SK-N-SH (cell line): ENCODE data around the gene TLE5. TPM values are rescaled to one million over a fixed set of nuclear protein-coding genes. Genes with fewer than 3 reads are reported as not detected.

ENCODE experiments used
- CTCF ChIA-PET: fragments of 300-600, 350-600 bp; formaldehyde crosslinking; extraction: SDS; loops from one replicate; lab custom pipeline; 2021; lab: Yijun Ruan, JAX
- POLR2A ChIA-PET: fragments of 350-600 bp; sonication (Branson Sonifier 250); formaldehyde crosslinking; extraction: SDS; loops from one replicate; lab custom pipeline; 2020; ENCODE audit warnings: antibody characterized with exemption, inconsistent platforms; lab: Yijun Ruan, JAX
- DNase-seq: peaks from one replicate; pipeline ENCODE4 v3.0.0; 2012
- H2AFZ ChIP-seq: fragments of 200-600 bp; sonication (generic); 2 replicates; pipeline ENCODE4 v1.8.1; 2016; ENCODE audit warnings: antibody characterized with exemption, mild to moderate bottlenecking, low read depth
- H3F3A ChIP-seq: fragments of 200-600 bp; sonication (generic); replicated peaks from 2 replicates; pipeline ENCODE3; 2016; ENCODE audit warnings: antibody characterized with exemption, mild to moderate bottlenecking; ENCODE audit not compliant: insufficient read depth
- H3K27ac ChIP-seq, 2 experiments: fragments of 200-500 bp in 1 of 2; fragments of 200-600 bp in 1 of 2; sonication (Bioruptor generic) in 1 of 2; sonication (generic), shearing (Covaris generic) in 1 of 2; 2 replicates each; pipeline versions ENCODE4 v1.5.1 to v1.6.1; 2014 to 2016; ENCODE audit warnings: low read depth in 2 of 2, inconsistent platforms in 1 of 2, low read length in 1 of 2, mild to moderate bottlenecking in 1 of 2, mixed read lengths in 1 of 2
- H3K27me3 ChIP-seq: fragments of 200-600 bp; sonication (generic), shearing (Covaris generic); 2 replicates; pipeline ENCODE4 v1.6.1; 2016; ENCODE audit warnings: mixed run types; ENCODE audit not compliant: insufficient read depth
- H3K36me3 ChIP-seq, 2 experiments: fragments of 200-500 bp in 1 of 2; fragments of 200-600 bp in 1 of 2; sonication (Bioruptor generic) in 1 of 2; sonication (generic) in 1 of 2; replicated peaks in 1 of 2; 2 replicates each; pipeline versions ENCODE3 to v1.5.1; 2014 to 2016; ENCODE audit warnings: low read length in 1 of 2, mild to moderate bottlenecking in 1 of 2; ENCODE audit not compliant: insufficient read depth in 2 of 2, control insufficient read depth in 1 of 2
- H3K4me1 ChIP-seq, 2 experiments: fragments of 200-500 bp in 1 of 2; fragments of 200-600 bp in 1 of 2; sonication (Bioruptor generic) in 1 of 2; sonication (generic), shearing (Covaris generic) in 1 of 2; 2 replicates each; pipeline versions ENCODE4 v1.5.1 to v1.6.1; 2014 to 2016; ENCODE audit warnings: low read depth in 1 of 2, low read length in 1 of 2, mixed run types in 1 of 2; ENCODE audit not compliant: insufficient read depth in 2 of 2, control insufficient read depth in 1 of 2
- H3K4me2 ChIP-seq: fragments of 200-600 bp; sonication (generic), shearing (Covaris generic); 2 replicates; pipeline ENCODE4 v1.6.1; 2017; ENCODE audit warnings: mixed run types
- H3K4me3 ChIP-seq, 2 experiments: fragments of 200-500 bp in 1 of 2; fragments of 200-600 bp in 1 of 2; sonication (Bioruptor generic) in 1 of 2; sonication (generic), shearing (Covaris generic) in 1 of 2; 2 replicates each; pipeline versions ENCODE4 v1.5.1 to v1.8.1; 2014 to 2016; ENCODE audit warnings: low read depth in 2 of 2, inconsistent platforms in 1 of 2, low read length in 1 of 2, mild to moderate bottlenecking in 1 of 2, mixed read lengths in 1 of 2, moderate library complexity in 1 of 2
- H3K79me2 ChIP-seq: fragments of 200-600 bp; sonication (generic); 2 replicates; pipeline ENCODE4 v1.8.1; 2017; ENCODE audit warnings: mild to moderate bottlenecking; ENCODE audit not compliant: insufficient read depth
- H3K9ac ChIP-seq: fragments of 200-600 bp; sonication (generic); 2 replicates; pipeline ENCODE4 v1.6.1; 2017; ENCODE audit warnings: mixed run types
- H3K9me2 ChIP-seq: fragments of 200-600 bp; sonication (generic); 2 replicates; pipeline ENCODE4 v1.6.1; 2017; ENCODE audit warnings: mixed run types
- H3K9me3 ChIP-seq: fragments of 200-600 bp; sonication (generic); 2 replicates; pipeline ENCODE4 v1.6.1; 2017; ENCODE audit warnings: mixed run types, mild to moderate bottlenecking, moderate library complexity
- H4K20me1 ChIP-seq: fragments of 200-600 bp; sonication (generic); 2 replicates; pipeline ENCODE4 v1.6.1; 2017; ENCODE audit warnings: mild to moderate bottlenecking, mixed run types; ENCODE audit not compliant: insufficient read depth
- CHD2 ChIP-seq: fragments of 150-350 bp; IDR thresholded peaks from 2 replicates; pipeline ENCODE4 v1.6.1; 2018; ENCODE audit warnings: low read length; ENCODE audit not compliant: partially characterized antibody
- CTCF ChIP-seq: fragments of 200-600 bp; sonication (generic); IDR thresholded peaks from 2 replicates; pipeline ENCODE4 v1.6.1; 2017; ENCODE audit warnings: antibody characterized with exemption, mild to moderate bottlenecking, moderate library complexity
- EZH2phosphoT487 ChIP-seq: fragments of 200-600 bp; sonication (generic); IDR thresholded peaks from 2 replicates; pipeline ENCODE4 v1.6.1; 2017; ENCODE audit warnings: low read depth, mixed run types, mild to moderate bottlenecking, antibody characterized with exemption, moderate library complexity, borderline replicate concordance
- FOXJ3 ChIP-seq: sonication (generic); formaldehyde crosslinking; IDR thresholded peaks from 2 replicates; pipeline ENCODE4 v1.5.1; 2020; ENCODE audit warnings: mild to moderate bottlenecking, missing genetic modification reagents
- GABPA ChIP-seq: IDR thresholded peaks from 2 replicates; pipeline ENCODE4 v1.4.0; 2012; ENCODE audit warnings: low read depth, mild to moderate bottlenecking
- IRF3 ChIP-seq: fragments of 150-350 bp; IDR thresholded peaks from 2 replicates; pipeline ENCODE4 v1.6.1; 2016; ENCODE audit warnings: mild to moderate bottlenecking, low read depth, low read length
- MAX ChIP-seq: IDR thresholded peaks from 2 replicates; pipeline ENCODE4 v1.4.0; 2012; ENCODE audit warnings: low read depth
- NFIC ChIP-seq: IDR thresholded peaks from 2 replicates; pipeline ENCODE4 v1.4.0; 2012; ENCODE audit warnings: borderline replicate concordance
- NRF1 ChIP-seq: IDR thresholded peaks from 2 replicates; pipeline ENCODE4 v1.6.1; 2012; ENCODE audit warnings: low read depth, mild to moderate bottlenecking, low read length
- RXRA ChIP-seq: IDR thresholded peaks from 2 replicates; pipeline ENCODE4 v1.4.0; 2012; ENCODE audit warnings: low read depth, mild to moderate bottlenecking, borderline replicate concordance
- TEAD4 ChIP-seq: IDR thresholded peaks from 2 replicates; pipeline ENCODE4 v1.4.0; 2012; ENCODE audit warnings: mild to moderate bottlenecking, borderline replicate concordance; ENCODE audit not compliant: insufficient read depth
- WGBS: methylation state at CpG from one replicate; pipeline ENCODE4 v1.1.6; 2017; ENCODE audit warnings: low lambda C conversion rate; 5-methylcytosine and 5-hydroxymethylcytosine counted together
- polyA plus RNA-seq, 3 experiments: library from polyadenylated mRNA; depleted of rRNA; stranded (reverse); fragments of >200 nt; gene quantifications; 2 replicates each; pipeline ENCODE4 v1.2.3, GENCODE V29; 2012

The TLE5 gene
- polyA plus RNA-seq, 1 of the 3 experiments (the other 2 are of a cell fraction), result 519 TPM

GRCh38 chr19:3110126-3110825, 48.0 kb upstream of the TLE5 start:
- H3K79me2 ChIP-seq, result peaks cover 67% of the 10 kb centered on the region; the same call in 1 of the 2 replicates
- TF ChIP-seq GABPA (no peak), TEAD4 (no peak), FOXJ3 (CRISPR knock-in tag) (no peak), IRF3 (no peak), NRF1 (no peak), CHD2 (no peak), MAX (no peak), NFIC (no peak), EZH2phosphoT487 (no peak), CTCF (no peak)
- TF ChIP-seq, all 33 proteins: peak for 0
- no peak overlapping the region for H3K27ac ChIP-seq
- H3K9ac ChIP-seq, result no peak overlapping the region
- no peaks in the 10 kb centered on the region for H3K9me3 ChIP-seq
- H3F3A ChIP-seq, result no peaks in the 10 kb centered on the region
- ChIA-PET CTCF (interaction anchor here (0.7 to 12.3 kb wide), 7 partner anchors 17 to 160 kb away, joined by 3 to 154 read pairs (median 9); no protein-coding TSS in a partner anchor), POLR2A (no interaction called here)
- H3K36me3 ChIP-seq, result peaks cover 3 to 4% of the 10 kb centered on the region in 2 experiments
- no peaks in the 10 kb centered on the region for H3K27me3 ChIP-seq
- no peak overlapping the region for H2AFZ ChIP-seq
- DNase-seq, result no peak
- over 99% methylated on average over 15 of the region's 37 CpGs for WGBS
- H4K20me1 ChIP-seq, result peaks cover 55% of the 10 kb centered on the region
- no peak overlapping the region for H3K4me3 ChIP-seq
- no peaks in the 10 kb centered on the region for H3K4me1 ChIP-seq
- H3K9me2 ChIP-seq, result no peaks in the 10 kb centered on the region
- H3K4me2 ChIP-seq, result no peak overlapping the region

- no peak overlapping the region for H3K4me3 ChIP-seq
- H3K9me2 ChIP-seq, result no peaks in the 10 kb centered on the region
- H3F3A ChIP-seq, result no peaks in the 10 kb centered on the region
- peaks cover 72% of the 10 kb centered on the region for H3K79me2 ChIP-seq
- no peaks in the 10 kb centered on the region for H3K4me1 ChIP-seq
- ChIA-PET POLR2A (no interaction called here), CTCF (interaction anchor here (0.7 to 12.3 kb wide), 15 partner anchors 8 to 158 kb away, joined by 3 to 154 read pairs (median 8); no protein-coding TSS in a partner anchor)
- H4K20me1 ChIP-seq, result peaks cover 59% of the 10 kb centered on the region
- no peak overlapping the region for H3K27ac ChIP-seq
- H3K4me2 ChIP-seq, result no peak overlapping the region
- H3K9me3 ChIP-seq, result no peaks in the 10 kb centered on the region
- peaks cover 3 to 4% of the 10 kb centered on the region in 2 experiments for H3K36me3 ChIP-seq
- WGBS, result 75% methylated on average over 2 of the region's 22 CpGs
- no peak for DNase-seq
- H2AFZ ChIP-seq, result no peak overlapping the region
- H3K27me3 ChIP-seq, result no peaks in the 10 kb centered on the region
- H3K9ac ChIP-seq, result no peak overlapping the region
- TF ChIP-seq RXRA, result no peak
- TF ChIP-seq, all 33 proteins: peak for 0
These were observed 47.2 kb upstream of the TLE5 start for GRCh38 chr19:3109491-3109890.
